RWPE1 (cell line): ENCODE data around the gene KLK10.

Experiments used
- CTCF ChIA-PET: fragments of 350-600 bp; sonication (Branson Sonifier 250); formaldehyde crosslinking; extraction: SDS; loops from one replicate; lab custom pipeline; 2021; lab: Yijun Ruan, JAX
- POLR2A ChIA-PET: fragments of 400-600 bp; formaldehyde crosslinking; extraction: SDS; loops from one replicate; lab custom pipeline; 2020; ENCODE audit warnings: antibody characterized with exemption; ENCODE audit not compliant: low non-redundant PET; lab: Yijun Ruan, JAX
- DNase-seq: peaks from one replicate; pipeline ENCODE4 v3.0.0; 2012; ENCODE audit warnings: low spot score
- H3K27ac ChIP-seq: fragments of 450-650 bp; 2 replicates; pipeline ENCODE4 v1.5.1; 2017
- TF ChIP-seq, protein P1 (sequence below): fragments of 450-650 bp; conservative IDR thresholded peaks from 2 replicates; pipeline ENCODE4 v1.5.1; 2017; ENCODE audit warnings: low read depth, mild to moderate bottlenecking

The KLK10 gene

GRCh38 chr19:51036519-51036918 is 17.0 kb upstream of the KLK10 start:
- POLR2A ChIA-PET, result no interaction called here
- no peak overlapping the region for H3K27ac ChIP-seq
- CTCF ChIA-PET, result no interaction called here
- DNase-seq, result no peak
- TF ChIP-seq, protein P1, sequence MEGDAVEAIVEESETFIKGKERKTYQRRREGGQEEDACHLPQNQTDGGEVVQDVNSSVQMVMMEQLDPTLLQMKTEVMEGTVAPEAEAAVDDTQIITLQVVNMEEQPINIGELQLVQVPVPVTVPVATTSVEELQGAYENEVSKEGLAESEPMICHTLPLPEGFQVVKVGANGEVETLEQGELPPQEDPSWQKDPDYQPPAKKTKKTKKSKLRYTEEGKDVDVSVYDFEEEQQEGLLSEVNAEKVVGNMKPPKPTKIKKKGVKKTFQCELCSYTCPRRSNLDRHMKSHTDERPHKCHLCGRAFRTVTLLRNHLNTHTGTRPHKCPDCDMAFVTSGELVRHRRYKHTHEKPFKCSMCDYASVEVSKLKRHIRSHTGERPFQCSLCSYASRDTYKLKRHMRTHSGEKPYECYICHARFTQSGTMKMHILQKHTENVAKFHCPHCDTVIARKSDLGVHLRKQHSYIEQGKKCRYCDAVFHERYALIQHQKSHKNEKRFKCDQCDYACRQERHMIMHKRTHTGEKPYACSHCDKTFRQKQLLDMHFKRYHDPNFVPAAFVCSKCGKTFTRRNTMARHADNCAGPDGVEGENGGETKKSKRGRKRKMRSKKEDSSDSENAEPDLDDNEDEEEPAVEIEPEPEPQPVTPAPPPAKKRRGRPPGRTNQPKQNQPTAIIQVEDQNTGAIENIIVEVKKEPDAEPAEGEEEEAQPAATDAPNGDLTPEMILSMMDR, result no peak

GRCh38 chr19:51034704-51035103 is 15.2 kb upstream of the KLK10 start, which contains the start of gene KLK12:
Gene KLK12 (minus strand): TSS chr19:51035002. CDS start chr19:51034621, 381 bp downstream.
- no peak within 1 kb of the TSS for H3K27ac ChIP-seq
- ChIA-PET CTCF (interaction anchor here (0.6 to 1.1 kb wide), 2 partner anchors 14 to 130 kb away, joined by 3 read pairs; no protein-coding TSS in a partner anchor), POLR2A (no interaction called here)
- DNase-seq, result no peak
- TF ChIP-seq, protein P1, result no peak

GRCh38 chr19:51031880-51032225 is 12.3 kb upstream of the KLK10 start:
- no peak overlapping the region for H3K27ac ChIP-seq
- TF ChIP-seq, protein P1, result no peak
- CTCF ChIA-PET, result no interaction called here
- DNase-seq, result no peak
- POLR2A ChIA-PET, result no interaction called here

DNA sequence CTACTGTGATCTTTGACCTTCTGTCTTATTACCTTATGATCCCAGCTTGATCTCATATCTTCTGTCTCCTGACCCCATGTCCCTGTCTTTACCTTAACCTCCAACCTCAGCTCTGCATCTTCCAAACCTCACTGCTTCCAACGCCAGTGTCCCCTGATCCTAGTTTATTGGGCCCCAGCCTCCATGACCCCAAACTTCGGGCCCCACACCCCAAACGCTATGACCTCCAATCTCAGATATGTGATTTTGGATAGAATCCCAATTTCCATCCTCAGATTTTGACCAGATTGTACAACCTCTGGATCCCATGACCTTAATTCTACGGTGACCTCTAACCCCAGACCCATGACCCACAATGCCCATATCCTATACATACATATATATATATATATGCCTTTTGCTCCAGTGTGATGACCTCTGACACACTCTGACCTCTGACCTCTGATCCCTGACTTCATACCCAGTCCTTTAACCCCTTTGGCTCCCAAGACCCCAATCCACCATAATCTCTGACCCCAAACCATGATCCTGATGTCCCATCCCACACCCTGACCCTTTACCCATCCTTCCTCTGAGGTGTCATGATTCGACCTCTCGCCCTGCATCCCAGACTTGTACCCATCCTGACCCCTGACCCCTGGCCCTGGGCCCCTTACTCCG is 11.8 kb upstream of the KLK10 start:
- no peak overlapping the region for H3K27ac ChIP-seq
- no peak for DNase-seq
- TF ChIP-seq, protein P1, result no peak
- CTCF ChIA-PET, result no interaction called here
- POLR2A ChIA-PET, result no interaction called here

- TF ChIP-seq, protein P1, result no peak
- DNase-seq, result no peak
- CTCF ChIA-PET, result no interaction called here
- H3K27ac ChIP-seq, result no peak overlapping the region
- POLR2A ChIA-PET, result no interaction called here
These were observed 11.1 kb upstream of the KLK10 start for GRCh38 chr19:51030631-51031030.

DNA sequence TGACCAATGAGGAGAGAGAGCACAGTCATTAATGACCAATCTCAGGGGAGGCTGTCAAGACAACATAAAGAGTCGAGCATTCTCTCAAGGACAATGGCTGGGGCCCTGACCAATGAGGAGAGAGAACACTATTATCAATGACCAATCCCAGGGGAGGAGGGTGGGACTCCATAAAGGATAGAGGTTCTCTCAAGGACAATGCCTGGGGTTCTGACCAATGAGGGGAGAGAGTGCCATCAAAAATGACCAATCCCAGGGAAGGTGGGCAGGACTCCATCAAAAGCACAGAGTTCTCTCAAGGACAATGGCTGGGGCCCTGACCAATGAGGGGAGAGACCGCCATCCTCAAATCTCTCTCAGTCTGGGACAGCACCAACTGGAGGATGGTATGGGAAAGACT is 10.2 kb upstream of the KLK10 start:
- no peak for DNase-seq
- POLR2A ChIA-PET, result no interaction called here

More for the DNA sequence above, 10.2 kb upstream of the KLK10 start:
- CTCF ChIA-PET, result no interaction called here
- TF ChIP-seq, protein P1, result no peak
- H3K27ac ChIP-seq, result no peak overlapping the region
